HG02763 (cell line): ENCODE measurements around the gene MED27.

Source experiments
- ATAC-seq: cut with Tn5 transposase; IDR thresholded peaks from one replicate; pipeline ENCODE4 v1.9.1; 2021; ENCODE audit warnings: mild to moderate bottlenecking, moderate library complexity; ENCODE audit not compliant: unreplicated experiment

The MED27 gene

DNA sequence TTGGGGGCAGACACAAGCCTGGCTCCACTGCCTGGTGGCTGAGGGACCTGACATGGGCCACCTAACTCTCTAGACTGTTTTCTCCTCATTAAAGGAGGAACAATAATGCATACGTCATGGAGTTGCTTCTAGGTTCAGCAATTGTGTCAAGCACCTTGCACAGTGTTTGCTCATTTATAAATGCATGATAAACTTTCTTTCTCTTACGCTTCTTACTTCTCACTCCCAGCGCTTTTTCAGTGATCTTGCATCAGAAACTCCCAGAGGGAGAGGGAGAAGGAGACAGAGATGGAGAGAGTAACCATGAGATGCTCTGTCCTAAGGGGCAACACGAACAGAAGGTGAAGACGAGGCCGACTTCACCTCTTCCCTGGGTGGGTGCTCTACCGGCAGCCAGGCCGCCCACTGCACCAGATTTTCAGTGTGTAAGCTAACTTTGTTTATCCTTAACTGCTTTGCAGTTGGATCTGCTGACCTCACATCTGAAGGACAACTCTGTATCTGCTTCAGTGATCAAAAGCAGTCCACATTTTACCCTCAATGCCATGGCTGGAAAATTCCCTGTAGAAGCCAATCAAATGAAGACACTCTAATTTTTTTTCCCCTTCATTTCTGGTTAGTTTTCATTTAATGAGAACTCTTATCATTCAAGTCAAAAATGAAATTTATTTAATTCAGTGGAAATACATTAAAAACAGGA, 35.3 kb downstream of the MED27 start:
- ATAC-seq, result no peak

DNA sequence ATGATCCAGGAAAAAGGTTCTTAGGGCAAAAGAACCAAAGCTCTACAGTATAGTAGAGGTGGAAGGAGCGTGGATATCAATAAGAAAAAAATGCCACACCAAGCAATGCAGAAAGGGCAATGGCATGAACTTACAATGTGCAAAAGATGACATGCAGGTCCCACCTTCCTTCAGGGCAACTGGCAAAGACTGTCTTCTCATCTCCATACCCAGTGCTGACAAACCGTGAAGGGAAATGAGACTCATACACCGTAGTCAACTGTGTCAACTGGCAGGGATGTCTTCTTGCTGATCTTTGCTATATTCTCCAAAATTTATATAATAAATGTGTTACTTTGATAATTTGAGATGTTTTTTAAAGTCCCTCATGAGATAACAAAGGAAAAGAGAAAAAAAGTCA, 36.0 kb downstream of the MED27 start:
- ATAC-seq, result no peak

DNA sequence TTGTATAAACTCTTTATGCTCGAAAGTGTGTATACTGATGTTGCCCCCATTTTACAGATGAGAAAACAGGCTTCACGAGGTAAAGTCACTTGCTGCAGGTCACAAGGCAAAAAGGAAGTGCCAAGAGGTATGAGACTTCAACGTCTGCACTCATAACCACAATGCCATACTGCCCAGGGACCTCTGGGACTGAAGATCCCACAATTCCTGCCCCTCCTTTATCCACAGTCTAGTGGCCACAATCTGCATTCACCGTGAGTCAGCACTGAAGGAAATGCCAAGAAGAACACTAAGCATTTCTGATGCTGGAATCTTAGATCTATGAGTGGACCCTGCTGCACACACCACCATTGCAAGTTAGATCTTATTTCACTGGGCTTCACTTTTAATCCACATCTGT, 37.3 kb downstream of the MED27 start:
- ATAC-seq, result no peak

DNA sequence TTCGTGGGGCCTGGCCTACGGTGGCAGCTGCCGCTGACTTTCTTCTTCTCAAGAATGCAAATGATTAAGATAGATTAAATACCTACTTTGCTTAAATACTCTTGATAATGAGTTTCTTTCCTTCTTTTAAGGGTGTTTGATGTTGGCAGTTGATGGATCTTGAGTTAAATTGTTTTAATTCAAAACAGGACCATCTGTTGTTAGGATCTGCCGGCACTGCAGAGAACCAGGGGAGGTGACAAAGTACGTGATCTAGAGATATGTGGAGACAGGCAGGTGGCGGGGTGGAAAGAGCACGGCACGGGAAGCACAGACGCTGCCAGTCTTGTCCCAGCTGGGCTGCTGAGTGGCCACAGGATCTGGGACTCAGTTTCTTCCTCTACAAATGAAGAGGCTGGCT, 37.9 kb downstream of the MED27 start:
- ATAC-seq, result no peak

DNA sequence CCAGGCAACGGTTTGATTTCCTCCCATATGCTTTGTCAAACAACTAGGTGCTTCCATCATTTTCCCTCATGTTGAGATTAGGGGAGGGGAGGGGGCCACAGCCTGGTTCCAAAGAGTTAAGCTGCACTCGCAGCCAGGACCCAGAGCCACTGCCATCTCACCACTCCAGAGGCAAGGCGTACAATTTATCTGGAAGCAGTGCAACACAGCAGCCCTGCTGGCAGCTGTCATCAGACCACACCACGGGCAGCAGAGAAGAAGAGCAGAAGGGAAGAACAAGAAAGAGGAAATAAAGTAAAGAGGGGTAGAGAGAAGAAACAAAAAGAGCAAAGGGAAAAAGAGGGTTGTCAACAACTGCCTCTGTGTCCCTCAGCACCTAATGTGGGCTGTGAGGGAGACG, 38.9 kb downstream of the MED27 start:
- no peak for ATAC-seq

DNA sequence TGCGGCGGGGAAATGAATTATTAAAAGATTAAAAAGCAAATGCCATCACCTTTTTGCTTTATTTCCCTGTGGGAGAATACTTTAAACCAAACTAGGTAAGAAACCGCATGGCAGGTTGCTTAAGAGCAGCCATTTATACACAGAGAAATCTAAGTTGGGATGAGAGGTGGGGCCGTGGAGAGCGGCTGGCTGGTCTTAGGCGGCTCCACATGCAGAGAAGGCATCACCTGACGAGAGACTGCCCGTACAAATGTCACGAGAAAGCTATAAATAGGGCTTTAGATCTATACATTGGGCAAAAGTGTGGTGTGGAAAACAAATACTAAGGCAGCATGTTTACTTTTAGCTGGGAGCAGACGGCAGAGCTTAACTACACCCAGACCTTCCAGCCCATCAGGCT, 39.4 kb downstream of the MED27 start:
- ATAC-seq, result no peak

DNA sequence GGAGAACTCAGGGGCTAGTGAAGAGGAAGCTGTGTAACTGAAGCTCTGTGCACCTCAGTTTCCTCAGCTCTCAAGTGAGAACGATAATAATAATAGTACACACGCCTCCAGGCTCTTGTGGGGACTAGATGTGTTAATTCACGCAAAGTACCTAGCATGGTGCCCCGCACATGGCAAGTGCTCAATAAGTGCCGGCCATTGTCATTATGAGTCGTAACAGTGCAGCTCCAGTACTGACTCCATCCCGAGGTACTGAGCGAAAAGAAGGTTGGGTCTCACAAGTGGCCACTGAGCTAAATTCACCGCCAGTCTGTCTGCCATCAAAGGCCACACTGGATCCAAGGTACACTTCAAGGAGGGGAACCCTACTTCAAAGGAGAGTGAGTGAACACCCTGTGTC, 40.4 kb downstream of the MED27 start:
- no peak for ATAC-seq

DNA sequence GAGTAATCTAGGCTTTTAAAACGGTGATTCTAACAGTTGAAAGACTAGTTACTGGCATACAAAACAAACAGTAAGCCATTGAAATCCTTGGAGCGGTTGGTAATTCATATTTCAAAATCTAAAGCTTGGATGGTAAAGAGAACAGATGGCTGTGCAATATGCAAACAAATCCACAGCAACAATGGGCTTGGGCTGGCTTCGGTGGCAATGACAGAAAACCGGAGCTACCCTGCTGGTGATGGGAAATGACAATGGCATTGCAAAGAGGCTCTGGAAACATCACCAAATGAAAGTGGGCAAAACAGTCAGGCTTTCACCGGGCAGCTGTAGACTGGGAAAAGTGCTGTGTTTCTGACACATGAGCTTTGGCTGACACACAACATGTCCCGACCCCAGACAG, 42.2 kb downstream of the MED27 start:
- no peak for ATAC-seq

DNA sequence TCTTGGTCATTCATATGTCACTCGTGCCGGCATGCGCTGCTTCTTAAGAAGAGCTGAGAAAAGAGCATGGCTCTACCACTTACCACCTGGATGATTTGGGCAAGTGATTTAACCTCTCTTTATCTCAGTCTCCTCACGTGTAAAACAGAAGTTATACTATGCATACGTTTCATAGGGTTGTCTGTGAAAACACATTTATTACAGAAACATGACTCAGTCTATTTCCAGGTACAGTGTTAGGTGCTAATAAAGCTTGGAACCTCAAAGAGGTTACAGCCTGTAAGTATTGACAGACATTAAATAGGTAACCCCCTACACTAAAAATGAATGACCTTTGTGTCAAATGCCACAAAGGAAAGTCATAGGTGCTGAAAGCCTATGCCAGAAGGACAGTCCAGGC, 43.1 kb downstream of the MED27 start:
- no peak for ATAC-seq

DNA sequence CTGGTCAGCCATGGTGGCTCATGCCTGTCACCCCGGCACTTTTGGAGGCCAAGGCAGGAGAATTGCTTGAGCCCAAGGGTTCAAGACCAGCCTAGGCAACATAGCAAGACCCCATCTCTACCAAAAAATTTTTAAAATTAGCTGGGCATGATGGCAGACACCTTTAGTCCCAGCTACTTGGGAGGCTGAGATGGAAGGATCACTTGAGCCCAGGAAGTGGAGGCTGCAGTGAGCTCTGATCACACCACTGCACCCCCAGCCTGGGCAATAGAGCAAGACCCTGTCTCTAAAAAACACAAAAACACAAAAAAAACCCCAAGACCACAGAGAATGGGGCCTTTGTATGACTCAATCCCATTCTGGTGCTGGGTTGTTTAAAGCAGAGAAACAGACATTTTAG, 44.0 kb downstream of the MED27 start:
- no peak for ATAC-seq

DNA sequence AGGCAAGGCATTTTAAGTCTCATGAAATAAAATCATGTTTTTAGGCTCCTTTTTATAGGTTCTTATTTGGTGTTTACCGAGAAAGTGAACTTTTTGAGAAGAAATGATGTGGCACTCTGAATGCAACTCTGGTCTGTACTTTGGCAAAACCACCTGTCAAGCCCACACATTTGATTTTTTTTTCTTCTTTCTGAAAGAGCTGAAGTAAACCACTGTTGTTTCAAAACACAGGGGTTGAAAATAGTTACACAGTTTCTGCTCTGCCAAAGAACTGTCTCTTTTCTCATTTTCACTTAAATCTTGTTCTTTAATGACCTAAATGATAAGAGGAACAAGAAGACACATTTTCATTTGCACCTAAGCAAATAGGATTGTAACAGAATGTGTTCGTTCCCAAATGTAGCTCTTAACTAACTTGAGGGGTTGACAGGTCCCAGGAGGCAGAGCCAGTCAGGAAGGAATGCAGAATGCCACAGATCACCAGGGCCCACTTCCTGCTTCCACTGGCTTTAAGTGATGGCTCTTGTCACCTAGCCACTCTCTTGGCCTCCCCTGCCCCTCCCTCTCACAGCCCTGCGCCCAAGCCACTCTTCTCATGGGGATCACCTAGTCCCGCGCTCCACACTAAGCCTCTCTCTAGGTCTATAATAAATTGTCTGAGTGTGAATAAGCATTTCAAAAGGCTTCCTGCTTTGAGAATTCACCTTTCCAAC, 47.3 kb downstream of the MED27 start:
- ATAC-seq, result no peak

DNA sequence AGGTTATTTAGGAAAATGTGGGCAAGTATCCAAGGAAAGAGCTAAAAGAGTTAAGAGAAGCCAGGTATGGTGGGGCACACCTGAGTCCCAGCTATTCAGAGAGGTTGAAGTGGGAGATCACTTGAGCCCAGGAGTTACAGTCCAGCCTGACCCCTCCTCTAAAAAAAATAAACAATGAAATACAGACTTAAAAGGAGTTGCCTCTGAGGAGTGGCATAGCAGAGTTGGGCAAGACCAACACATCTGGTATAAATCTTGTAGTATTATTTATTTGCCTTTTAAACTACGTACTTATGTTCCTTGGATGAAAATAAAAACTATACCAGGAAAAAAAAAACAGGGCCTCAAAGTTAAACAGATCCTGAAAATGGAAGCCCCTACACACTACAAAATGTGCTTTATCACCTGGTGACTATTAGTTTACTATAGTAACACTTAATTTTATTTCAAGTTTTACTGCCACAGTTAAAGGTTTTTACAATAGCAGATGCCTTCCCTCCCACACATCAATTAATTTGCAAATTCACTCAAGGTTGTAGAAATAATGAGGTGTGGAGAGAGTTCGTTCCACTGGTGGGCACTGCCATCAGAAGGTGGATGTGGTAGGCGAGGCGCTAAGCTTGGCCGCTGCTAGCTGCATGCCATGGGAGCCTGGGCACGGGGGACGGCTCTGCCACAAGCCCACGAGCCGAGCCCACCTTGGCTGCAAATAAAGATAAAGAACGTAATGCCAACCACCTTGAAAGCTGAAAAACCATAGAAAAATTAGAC, 48.0 kb downstream of the MED27 start:
- no peak for ATAC-seq

DNA sequence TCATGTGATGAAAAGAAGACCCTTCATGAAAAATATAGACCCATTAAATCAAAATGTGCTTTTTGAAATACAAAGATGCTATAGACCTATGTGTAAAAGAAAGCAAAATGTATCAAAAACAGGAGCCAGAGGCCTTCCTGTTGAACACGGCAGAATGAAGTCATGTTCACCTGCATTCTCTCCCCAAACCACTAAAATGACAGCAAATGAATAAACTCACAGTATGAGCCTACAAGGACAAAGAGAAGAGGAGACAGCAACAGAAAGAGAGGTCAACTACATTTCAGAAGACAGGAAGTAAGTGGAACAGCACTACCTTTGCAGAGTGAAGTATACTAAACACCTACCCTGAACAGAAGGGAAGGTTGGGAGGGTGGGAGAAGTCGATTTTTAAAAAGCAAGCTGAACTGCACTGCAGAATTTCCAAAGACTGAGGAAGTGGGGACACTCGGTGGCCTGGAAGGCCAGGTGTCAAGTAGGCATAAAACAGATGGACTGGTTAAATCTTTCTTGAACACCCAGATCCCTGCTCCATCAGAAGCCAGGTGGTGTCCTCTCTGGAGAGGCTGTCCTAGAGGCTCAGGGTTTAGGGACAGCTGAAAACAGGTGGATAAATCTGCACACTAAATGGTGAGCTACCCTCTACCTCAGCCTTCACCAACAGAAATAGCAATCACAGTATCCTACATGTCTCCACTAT, 48.9 kb downstream of the MED27 start:
- no peak for ATAC-seq

DNA sequence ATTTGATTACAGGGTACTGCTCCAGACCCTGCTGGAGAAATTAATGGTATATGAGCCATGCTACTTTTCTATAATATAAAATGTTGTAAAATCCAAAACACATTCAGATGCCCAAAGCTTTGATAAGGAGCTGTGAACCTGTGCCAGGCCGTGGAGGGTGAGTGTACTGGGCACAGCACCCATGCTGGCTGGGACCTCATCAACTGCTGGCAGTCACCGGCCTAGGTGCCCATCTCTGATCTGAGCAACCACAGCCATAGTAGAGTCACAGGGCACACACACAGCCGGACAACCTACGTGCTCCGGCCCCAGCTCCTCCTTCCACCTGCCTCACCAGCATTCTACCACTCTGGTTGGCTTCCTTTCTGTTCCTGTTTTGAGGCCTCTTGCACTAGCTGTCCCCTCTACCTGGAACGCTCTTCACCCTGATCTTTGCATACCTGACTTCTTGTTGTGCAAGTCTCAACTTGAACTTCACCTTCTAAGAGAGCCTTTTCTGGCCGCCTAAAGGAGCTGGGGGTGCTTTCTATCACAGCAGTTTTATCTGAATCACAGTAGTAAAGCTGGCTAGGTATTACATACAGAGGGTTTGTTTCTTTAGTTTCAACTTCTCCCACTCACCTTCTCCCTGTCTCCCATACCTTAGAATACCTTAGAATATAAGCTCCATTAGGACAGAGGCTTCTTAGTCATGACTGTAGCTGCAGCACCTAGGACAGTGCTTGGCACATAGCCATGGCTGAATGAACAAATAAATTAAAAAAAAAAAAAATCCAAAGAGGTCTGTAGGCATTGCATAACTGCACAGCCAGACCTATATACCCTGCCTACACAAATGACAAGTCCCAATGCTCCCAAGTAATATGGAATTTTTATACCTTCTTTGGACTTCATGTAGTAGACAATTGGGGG, 51.7 kb downstream of the MED27 start:
- no peak for ATAC-seq

DNA sequence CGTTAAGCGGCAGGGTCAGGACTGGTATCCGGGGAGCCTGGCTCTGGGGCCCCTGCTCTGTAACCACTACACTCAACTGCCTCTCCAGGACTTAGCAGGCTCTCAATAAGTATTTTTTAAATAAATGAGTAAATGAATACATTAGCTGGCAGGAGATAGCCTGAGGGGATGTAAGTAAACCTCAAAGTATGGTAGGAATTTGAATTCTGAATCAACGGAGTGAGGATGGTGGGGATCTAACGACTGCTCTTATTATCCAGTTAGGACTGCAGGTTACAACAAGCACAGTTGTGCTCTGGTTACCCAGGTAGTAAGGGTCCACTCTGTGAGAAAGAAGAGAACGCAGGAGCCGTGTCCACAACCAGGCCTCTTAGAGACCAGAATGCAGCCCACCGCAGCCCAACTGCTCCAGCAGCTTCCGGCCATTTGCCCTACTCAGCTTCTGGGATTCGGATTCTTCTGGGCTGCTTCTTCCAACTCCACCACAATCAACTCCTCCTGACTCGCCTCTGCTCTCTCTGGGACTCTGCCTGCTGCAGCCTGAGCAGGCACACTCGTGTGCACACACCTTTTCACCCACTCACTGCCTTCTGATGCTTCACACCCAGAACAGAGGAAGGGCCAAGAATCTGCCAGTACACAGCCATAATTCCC, 52.6 kb downstream of the MED27 start:
- no peak for ATAC-seq

DNA sequence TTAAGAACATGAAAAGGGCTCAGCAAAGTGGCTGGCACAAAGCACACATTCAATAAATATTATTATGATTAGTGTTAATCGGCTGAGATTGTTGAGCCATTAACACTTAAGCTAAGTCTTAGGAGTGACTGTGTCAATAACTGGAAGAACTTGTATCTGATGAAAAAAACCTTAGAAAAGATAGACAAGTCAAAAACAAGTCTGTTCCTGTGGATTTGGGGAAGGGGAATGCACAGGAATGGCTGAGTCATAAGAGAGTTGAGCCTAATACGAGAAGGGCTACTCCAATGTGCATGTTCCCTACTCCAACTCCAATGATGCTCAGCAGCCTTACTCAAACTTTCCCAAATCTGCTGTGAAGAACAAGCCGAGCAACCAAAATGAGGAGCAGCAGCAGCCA, 53.9 kb downstream of the MED27 start:
- ATAC-seq, result no peak

DNA sequence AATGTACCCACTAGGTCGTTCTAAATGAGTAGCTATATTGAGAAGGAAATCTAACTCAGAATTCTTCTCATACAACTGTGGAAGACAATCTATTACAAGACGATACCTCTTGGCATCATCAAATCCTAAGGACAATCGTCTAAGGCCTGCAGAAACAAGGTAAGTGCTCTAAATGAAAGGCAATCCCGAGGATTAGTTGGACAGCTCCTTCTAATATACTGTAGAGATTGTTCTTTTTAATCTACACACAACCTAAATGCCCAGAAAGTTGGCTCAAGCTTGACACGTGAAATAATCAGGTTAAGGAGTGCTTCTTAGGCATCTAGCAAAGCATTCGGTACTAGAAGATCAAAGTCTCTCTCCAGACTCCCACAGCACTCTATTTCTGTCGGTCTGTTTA, 55.1 kb downstream of the MED27 start:
- ATAC-seq, result no peak

DNA sequence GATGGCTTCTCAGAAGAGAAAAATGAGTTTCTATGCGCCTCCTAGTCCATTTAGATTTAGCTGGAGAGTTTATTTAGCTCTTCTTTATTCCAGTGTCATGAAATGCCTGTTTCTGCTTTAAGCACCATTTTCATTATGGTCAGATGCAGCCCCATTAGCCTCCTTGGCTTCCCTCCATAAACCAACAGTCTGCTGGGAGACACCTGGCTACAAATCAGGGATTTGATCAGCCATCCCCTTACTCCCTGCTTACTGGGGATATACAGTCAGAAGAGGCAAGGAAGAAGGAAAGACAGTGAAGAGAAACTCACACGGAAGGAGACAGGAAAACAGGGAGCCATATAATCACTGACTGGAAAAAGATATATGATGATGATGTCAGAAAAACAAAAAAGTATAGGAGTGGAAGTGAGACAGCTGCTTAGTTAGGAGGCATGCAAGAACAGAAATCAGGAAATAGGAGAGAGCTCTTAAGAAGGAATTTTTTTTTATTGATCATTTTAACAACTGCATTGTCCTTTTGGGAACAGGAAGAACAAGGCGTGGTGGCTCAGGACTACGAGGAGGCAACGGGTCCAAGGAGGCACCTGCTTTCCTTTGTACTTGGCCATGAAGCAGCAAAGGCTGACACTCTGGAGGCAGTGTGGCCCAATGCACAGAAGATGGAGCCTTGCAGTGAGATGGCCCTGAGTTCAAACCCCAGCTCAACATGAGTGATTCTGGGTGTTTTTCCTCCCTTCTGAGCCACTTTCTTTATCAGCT, 56.1 kb downstream of the MED27 start:
- no peak for ATAC-seq

DNA sequence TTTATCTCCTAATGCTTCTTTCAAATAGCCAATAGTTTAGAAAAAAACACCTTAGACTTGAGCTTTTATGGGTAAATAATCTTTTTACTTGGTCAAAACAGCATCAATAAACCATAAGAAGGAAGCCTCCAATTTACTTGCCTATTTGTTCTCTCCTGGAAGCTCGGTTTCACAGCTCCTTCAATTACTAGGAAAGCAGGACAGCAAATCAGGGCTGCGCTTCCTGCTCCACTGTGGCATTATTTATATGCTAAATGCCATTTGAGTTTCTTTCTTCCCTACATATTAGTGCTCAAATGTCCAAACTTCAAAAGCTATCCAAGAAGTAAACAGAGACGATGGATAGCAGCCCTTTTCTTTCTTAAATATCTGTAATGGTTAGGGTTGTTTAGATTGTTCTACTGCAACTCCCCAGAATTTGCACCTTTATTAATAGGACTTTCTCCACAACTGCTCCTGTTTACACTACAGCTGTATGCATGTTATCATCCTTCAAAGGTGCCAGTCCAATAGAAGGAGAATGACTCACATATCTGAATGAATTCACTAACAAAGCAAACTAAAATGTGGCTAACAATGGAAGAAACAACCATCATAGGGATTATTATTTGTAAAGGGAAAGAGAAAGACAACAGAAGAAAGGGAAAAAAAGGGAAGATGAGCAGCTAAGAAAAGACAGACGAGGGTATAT, 58.7 kb downstream of the MED27 start:
- no peak for ATAC-seq
